Putamen (tissue), 1 donor: ENCODE measurements around the gene SCYL1.

ENCODE experiments used
- DNase-seq: peaks from one replicate; pipeline ENCODE4 v3.0.0-alpha.2; 2016; ENCODE audit warnings: low spot score

The SCYL1 gene

DNA sequence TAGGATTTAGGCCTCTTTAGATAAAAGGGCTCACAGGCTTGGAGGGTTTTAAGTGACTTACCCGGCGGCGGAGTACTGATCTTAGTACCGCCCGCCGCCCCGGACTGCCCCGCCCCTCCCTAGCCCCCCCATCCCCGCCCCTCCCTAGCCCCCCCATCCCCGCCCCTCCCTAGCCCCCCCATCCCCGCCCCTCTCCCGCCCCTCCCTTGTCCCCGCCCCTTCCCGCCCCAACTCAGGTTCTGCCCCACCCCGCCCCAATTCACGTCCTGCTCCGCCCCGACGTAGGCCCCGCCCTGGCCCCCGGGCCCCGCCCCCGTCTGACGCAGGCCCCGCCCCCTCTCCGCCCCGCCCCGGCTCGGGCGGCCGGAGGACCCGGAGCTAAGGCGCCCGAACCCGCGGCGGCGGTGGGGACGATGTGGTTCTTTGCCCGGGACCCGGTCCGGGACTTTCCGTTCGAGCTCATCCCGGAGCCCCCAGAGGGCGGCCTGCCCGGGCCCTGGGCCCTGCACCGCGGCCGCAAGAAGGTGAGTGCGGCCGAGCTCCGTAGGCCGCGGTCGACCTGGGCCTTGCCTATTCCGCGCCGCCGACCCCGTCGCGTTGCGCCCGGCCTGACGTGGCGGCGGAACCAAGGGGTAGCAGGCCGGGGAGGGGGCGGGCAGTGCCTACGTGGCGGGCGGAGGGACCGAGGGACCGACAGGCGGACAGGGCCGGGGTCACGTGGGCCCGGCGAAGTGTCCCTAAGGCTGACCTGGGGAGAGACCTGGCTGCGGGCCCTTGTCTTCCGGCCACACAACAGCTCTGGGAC lies at the start of gene SCYL1:
Gene SCYL1 (plus strand): TSS at position 343 of the 805 bp plus-strand sequence. CDS start 71 bp downstream, at position 414.
- peak; percentile 88 for DNase-seq

DNA sequence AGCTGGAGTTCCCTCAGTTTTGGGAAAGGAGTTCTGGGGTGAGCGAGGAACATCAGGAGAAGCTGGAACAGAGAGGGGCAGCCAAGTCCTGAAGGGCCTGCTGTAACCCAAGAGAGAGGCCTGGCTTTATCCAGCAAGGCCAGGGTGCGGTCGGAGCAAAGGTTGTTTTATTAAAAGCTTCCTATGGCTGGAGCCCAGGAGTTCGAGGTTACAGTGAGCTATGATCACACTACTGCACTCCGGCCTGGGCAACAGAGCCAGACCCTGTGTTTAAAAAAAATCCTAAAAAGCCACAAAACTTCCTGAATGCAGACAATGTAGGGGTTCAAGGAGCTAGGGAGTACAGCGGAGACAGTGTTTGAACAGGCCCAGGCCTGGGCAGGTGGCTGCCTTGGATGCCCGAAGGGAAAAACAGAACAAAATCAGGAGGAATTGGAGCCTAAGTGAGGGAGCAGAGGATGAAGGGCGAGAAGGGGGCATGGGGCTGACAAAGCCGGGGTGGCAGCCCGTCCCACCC lies 48.2 kb upstream of the SCYL1 start:
- no peak for DNase-seq

DNA sequence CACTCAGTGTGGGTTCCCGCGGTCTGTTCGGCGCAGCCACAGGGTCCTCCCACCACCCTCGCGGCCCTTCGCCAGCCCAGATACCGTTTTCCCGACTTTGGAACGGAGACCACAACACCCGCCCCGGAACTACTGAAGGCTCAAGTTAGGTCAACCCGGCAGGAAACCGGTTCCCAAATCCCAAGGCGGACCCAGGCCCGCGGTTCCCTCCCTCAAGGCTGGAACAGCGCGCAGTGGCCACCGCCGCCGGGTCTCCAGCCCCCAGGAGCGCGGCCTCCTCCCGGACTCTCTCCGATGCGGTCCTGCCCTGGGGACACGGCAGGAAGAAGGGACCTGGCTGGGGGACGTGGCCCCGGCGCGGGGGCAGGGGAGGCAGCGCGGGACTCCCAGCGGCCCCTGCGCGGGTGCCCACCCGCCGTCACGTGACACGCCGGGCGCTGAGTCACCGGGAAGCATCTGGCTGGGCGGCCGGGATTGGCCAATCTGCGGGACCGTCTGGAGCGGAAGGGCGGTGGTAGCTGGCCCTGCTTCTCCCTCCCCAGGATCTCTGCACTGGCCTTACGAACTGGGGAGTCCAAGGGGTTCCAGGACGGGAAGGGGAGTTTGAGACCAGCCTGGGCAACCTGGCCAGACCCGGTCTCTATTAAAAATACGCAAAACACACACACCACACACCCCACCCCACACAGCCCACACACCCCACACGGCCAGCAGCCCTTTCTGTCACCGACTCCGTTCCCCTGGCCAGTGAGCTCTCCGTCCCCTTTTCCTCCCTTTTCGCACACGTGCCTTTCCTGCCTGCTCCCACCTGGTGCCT lies 47.5 kb upstream of the SCYL1 start:
- peak; percentile 95 for DNase-seq

DNA sequence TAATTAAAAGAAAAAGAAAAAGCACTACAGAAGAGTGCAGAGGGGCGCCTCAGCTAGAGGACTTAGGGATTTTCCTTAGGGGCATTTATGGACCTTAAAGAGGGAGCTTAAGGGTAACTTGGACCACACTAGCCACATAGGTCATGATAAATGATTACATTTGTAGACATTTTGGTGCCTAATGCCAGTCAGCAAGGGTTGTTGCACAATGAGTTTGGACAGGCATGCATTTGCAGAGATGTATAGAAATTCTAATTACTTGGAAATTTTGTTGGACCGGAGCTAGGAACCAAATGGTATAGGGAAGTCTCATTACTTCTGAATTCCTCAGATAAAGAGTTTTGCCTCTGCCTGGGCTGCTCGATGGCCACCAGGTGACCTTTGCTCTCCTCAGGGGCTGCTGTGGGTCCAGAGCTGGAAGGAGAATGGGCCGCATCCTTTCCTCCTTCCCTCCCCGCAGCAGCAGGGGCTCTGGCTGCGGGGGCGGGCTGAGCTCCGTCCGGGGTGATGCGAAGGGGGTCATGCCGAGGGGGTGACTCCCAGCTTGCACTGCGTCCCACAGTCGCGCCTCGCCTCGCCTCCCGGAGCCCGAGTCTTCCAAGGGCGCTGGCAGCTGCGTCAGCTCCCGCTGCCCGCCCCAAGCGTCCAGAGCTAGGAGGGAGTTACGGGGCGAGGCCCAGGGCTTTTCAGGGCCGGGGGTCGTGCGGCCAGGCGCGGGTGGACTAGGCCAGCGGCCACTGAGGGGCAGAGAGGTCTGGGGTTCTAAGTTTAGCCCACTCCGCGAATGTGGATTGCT lies 46.3 kb upstream of the SCYL1 start:
- DNase-seq: peak; percentile 63

DNA sequence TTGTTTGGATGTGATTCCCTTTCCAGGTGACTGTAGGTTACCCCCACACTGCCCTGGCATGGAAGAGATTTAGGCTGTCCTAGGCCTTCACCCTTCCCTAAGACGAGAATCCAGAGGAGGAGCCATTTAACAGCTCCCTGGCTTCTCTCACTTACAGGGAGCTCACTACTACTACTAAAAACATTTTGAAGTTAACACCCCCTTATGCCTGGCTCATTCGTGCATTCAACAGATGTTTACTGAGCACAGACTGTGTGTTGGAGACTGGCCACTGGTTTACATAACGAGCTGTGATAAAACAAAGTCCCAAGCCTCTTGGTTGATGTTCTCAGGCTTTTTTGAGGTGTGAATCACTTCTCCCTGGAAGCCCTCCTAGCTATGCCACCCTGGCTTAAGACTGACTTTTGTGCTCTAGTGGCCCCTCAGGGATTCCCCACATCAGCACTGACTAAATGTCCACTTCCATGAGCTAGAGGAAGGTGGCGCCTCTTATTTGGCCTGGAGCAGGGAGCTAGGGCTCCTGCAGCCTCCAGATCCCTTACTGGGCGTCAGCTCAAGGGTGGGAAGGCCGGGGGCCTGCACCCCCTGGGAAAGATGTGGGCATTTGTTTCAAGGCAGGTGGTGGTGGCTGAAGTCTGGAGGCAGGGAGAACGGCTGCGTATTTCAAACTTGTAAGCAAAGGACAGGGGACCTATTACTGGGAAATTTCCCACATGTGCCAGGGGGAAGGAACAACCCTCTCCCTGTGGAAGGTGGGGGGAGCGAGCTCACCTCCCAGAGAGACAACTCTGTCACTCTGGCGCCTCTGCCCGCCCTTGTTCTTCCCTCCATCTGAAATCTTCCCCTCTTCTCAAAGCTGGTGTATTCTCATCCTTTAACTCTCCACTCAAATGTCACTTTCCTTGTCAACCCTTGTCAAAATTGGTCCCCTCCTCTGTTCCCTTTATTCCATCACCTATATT lies 45.4 kb upstream of the SCYL1 start:
- peak; percentile 73 for DNase-seq

DNA sequence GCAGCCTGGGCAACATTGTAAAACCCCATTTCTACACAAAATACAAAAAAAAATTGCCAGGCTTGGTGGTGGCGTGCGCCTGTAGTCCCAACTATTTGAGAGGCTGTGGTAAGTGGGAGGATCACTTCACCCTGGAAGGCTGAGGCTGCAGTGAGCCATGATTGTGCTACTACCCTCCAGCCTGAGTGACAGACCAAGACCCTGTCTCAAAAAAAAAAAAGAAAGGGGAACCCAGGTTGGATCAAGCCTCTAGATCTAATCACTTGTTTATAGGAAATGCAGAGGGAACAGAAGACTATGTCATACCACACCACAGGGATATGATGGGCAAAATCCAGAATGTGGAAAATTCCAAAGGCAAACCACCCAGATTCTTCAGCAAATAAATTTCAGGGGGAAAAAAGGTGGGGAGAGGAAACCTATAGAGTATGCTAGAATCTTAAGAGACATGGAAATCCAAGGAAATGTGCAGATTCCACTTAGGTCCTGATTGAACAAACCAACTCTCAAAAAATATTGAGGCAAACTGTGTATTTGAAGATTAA lies 42.5 kb upstream of the SCYL1 start:
- DNase-seq: no peak

DNA sequence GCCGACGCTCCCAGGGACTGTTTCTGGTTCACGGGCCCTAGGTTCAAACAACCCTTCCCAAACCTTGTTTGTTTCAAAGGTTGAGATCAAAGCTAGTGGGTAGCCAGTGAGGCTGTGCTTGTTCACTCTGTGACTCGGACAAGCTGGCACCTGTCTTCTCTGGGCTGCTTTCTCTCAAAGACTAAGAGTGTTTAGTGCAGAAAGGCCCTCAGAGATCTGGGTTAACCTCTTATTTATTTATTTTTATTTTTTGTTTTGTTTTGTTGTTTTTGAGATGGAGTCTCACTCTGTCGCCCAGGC lies 39.0 kb upstream of the SCYL1 start:
- DNase-seq: no peak

DNA sequence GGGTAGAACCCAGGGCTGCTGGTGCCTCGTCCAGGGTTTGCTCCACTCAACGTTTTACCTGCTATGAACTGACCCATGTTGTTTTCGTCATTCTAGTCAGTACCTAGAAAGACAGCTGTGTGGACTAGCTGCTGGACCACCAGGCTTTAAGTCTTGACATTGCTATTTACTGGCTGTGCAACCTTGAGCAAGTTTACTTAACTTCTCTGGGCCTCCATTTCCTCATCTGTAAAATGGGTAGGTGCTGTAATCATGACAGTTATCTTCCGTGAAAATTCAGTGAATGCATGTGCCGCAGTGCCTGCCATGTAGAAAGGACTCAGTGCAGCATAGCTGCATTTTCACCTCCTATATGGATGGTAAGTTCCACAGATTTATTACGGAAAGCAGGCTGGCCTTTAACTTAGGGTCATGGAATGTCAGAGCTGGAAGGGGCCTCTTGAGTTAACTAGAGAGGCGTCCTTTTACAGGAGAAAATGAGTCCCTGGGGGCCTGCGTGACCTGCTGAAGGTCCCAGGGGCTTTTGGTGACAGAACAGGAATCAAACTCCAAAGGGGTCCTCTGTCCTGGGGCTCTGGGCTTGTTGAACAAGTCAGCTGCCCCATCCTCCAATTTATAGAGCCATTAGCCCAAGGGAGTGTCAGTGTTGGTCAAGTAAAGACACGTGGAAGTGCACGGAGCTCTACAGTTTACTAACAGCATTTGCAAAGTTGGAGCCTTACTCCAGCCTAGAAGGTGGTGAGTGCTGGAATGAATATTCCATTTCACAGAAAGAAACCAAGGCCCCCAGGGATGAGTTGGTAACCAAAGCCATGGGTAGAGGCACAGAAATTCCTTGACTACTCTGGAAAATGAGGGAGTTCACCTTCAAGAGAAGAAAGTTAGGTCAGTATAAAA lies 38.1 kb upstream of the SCYL1 start:
- DNase-seq: no peak

DNA sequence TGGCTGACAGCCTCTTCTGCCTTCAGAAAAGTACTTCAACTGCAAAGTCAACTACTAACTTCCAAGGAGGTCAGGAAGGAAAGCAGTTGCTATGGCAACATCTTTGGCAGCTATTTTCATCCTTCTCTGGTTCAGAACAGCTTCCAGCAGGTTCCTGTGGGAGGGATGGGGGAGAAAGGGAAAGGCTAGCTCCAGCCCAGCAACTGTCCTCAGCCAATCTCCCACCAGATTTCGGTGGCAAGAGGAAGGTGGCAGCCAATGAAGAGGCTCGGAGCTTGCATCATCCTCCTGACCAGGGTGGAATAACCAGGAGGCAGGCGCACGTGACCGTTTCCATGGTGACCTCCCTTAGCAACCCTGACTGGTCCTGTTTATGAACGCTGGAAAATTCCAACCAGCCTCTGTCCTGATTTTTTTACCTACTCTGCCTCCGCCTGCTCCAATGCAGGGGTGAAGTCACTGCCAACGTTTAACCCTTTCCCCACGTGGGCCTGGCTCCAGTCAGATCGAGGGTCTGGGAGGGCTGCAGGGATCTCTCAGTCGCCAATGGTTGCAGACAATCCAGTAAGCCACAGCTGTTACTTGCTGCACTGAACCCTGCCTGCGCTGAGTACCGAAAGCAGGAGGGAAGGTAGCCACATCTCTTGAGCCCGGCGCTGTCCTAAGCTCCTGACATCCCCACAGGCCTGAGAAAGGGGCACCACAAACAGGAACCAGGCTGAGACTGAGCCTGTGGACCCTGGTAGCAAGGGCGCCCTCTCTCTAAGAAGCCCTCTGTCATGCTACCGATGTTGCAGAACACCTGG lies 37.2 kb upstream of the SCYL1 start:
- peak; percentile 100 for DNase-seq

DNA sequence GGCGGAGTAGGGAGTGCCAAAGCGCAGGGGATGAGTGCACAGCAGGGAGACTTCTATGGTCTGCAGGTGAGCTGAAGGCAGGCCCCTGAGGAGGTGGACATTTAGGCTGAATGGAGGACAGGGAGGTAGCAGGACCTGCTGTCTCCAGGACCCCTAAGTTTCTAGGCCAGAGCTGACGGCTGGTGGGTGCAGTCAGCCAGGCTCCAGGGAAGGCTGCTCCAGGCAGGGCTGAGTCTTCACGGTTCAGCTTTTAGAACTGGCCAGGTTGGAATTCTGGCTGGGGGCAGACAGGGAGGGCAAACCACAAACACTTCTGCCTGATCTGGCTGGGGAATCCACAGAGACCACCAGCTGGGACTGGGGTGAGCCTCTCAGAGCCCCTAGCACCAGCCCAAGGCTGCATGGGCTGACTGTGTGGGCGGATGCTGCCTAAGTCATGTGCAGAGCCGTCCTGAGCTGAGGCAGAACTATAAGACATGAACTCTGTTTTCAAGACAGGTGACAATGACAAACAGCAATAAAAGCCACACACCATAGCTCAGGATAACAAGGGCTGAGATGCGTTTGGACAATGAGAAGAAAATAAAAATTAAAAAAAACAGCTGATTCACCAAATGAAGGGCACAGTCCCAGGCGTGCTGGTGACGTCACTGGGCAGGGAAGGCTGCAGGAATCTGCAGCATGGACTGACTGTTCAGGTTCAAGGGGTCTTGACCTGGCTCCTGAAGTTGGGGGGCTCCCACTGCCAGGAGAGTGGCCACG lies 36.4 kb upstream of the SCYL1 start:
- DNase-seq: no peak

DNA sequence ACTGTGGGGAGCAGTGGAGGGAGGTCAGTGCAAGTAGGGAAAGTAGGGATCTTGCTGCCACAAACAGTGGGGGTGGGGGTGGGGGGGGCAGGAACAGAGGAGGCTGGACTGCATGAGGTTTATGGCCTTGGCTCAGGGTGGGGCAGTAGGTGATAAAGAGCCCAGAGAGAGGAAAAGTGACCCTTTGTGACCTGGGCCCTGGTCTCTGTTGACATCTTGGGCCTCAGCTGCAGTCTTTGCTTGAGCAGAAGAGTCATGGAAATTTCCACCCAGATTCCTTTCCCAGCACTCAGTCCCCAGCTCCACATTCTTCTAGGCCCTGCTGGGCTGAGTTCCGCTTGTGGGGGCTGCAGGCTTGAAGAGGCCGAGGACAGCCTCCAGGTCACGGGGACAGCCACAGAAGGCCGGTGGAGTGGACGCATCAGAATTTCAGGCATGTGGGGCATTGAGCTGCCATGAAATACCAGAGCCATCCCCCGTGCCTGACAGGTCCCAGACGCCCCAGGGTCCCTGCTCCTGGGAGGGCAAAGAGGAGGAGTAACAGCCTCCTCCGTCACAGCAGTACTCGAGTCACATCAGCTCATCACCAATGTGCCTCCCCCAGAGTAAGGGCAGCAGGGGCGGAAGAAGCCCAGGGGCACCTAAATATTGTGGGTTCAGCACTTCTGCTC lies 35.7 kb upstream of the SCYL1 start:
- peak; percentile 71 for DNase-seq

DNA sequence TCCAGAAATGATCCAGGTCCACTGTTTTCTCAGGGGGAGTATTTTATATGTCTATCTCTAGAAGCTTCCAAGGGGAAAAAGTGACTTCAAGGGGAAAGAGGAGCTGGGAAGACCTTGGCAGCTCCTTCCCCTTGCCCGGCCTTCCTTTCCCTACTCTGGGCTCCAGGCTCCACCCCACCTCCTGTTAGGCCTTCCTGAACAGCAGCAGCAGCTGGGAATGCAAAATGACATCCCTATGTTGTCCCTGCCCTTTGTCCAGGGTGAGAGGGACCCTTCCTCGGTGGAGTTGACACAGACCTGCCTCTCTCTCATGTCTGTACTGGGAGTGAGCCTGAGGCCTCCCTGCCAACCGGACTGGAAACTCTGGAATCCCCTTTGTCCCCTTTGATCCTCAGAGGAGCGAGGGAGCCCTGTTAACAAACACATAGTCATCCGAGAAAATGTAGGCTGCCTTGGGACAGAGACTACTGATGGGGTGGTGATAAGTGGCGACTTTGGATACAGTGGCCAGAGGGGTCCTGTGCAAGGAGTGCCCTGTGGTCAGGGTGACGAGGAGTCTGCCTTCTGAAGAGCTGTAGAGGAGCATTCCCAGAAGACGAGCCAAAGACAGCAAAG lies 35.1 kb upstream of the SCYL1 start:
- no peak for DNase-seq

DNA sequence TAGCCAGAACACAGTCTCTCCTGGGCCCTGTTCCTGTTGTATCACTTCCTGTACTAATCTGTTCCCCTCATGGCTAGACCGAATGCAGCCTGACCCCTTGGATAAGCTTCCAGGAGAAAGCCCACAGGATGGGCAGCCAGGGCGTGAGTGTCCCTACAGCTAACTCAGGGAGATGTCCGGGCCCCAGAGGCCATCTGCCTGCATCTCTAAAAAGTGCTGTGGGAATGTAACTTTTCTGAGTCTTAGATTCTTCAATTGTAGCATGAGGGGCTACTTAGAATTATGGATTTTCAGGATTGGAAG lies 33.8 kb upstream of the SCYL1 start:
- DNase-seq: no peak

DNA sequence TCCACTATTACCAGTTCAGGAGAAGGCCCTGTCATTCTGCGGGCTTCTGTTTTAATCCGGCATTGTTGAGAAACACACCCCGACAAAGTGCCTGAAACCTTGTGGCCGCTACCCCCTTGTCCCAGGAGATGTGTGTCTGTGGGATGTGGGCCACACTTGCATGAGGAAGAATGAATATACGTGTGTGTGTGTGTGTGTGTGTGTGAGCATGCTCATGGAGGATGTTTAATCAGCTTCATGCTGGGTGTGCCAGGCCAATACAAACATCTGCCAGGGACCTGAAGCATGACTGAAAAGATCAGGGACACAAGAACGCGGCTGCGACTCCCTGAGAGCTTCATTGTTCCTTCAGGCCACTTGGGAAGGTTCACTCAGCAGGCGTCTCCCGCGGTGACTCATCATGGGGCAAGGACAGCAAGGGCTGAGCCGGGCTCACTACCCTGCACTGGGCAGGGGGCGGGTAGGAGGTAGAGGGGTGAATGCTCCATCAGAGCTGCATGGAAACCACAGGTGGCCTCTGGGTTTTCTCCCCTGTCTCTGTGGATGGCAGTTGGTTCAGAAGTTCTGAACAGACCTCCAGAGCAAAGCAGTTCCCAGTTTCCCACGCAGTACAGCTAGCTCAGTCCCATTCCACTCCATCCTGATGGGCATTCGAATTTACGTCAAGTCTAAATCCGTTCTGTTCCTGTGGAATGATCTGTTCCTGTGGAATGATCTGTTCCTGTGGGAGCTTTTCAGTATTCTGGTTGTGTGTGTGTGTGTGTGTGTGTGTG lies 33.1 kb upstream of the SCYL1 start:
- peak; percentile 61 for DNase-seq

DNA sequence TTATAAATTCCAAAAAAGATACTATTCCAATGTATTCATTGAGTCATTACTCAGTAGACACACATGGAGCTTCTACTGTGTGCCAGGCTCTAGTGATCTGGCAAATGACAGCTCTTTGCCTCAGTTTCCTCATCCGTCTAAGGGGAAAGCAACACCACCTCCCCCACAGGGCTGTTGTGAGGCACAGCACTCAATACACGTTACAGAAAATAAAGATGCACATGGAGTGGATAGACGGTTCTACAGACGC lies 32.6 kb upstream of the SCYL1 start:
- DNase-seq: no peak

DNA sequence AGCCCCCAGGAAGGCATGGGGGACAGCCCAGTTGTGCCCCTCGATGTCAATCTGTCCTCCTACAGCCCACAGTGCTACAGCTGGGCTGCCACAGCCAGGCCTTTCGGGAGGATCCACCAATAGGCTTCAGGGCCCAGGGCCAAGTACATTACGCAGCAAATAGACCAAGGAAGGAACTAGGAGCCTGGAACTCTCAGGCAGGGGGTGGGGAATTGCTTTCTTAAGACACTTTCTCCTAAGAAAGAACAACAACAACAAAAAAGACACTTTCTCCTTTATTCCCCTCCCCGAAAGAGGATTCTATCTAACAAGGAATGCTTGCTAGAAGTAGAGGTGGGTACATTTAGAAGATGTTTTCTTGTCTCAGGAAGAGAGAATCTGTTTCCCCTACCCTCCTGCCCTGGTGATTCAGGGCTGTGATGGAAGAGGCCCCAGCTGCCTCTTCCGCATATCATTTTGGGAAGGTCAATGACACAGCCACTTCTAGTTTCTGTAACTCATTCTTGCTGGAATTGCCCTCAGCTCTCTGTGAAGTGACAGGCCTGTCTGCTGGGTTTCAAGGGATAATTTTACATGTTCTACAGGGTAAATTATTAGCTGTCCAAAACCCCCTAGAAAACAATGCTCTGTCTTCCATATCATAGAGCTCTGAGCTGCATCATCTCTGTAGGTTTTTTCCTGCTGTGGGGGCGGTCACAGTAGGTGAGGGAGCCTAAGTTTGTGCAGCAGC lies 32.1 kb upstream of the SCYL1 start:
- DNase-seq: peak; percentile 82
